MM.1S (cell line): ENCODE results near the gene SDCCAG8.

Source experiments
- DNase-seq: peaks from one replicate; pipeline ENCODE4 v3.0.0-alpha.2; 2015
- H2AFZ ChIP-seq: fragments of 300-600 bp; sonication (generic); 2 replicates; pipeline ENCODE4 v1.6.0; 2016; ENCODE audit warnings: antibody characterized with exemption, low read length
- H3F3A ChIP-seq: fragments of 300-600 bp; sonication (generic); 2 replicates; pipeline ENCODE4 v1.6.1; 2016; ENCODE audit warnings: mild to moderate bottlenecking, antibody characterized with exemption, low read length, moderate library complexity, mixed read lengths; ENCODE audit not compliant: insufficient read depth
- H3K27ac ChIP-seq: fragments of 300-600 bp; sonication (generic); 2 replicates; pipeline ENCODE4 v1.5.1; 2016; ENCODE audit warnings: mild to moderate bottlenecking, low read length
- H3K27me3 ChIP-seq: fragments of 300-600 bp; sonication (generic); replicated peaks from 2 replicates; pipeline ENCODE4 v1.6.0; 2016; ENCODE audit warnings: low read length; ENCODE audit not compliant: insufficient read depth
- H3K36me3 ChIP-seq: fragments of 300-600 bp; sonication (generic); replicated peaks from 2 replicates; pipeline ENCODE4 v1.6.1; 2016; ENCODE audit warnings: mild to moderate bottlenecking, low read length, mixed read lengths; ENCODE audit not compliant: insufficient read depth
- H3K4me1 ChIP-seq: fragments of 300-600 bp; sonication (generic); 2 replicates; pipeline ENCODE4 v1.6.1; 2016; ENCODE audit warnings: low read length, mixed read lengths
- H3K4me2 ChIP-seq: fragments of 300-600 bp; sonication (generic); 2 replicates; pipeline ENCODE4 v1.6.0; 2016; ENCODE audit warnings: low read depth, low read length
- H3K4me3 ChIP-seq: fragments of 300-600 bp; sonication (generic); 2 replicates; pipeline ENCODE4 v1.5.1; 2016; ENCODE audit warnings: low read length, mixed read lengths
- H3K79me2 ChIP-seq: fragments of 300-600 bp; sonication (generic); 2 replicates; pipeline ENCODE4 v1.6.1; 2016; ENCODE audit warnings: mixed run types, low read length, mixed read lengths
- H3K9ac ChIP-seq: fragments of 300-600 bp; sonication (generic); 2 replicates; pipeline ENCODE4 v1.6.1; 2016; ENCODE audit warnings: low read length, mixed read lengths
- H3K9me2 ChIP-seq: fragments of 300-600 bp; sonication (generic); replicated peaks from 2 replicates; pipeline ENCODE4 v1.6.1; 2016; ENCODE audit warnings: mild to moderate bottlenecking, low read length, mixed read lengths; ENCODE audit not compliant: insufficient read depth
- H3K9me3 ChIP-seq: fragments of 300-600 bp; sonication (generic); replicated peaks from 2 replicates; pipeline ENCODE4 v1.6.1; 2016; ENCODE audit warnings: mild to moderate bottlenecking, low read length, mixed read lengths; ENCODE audit not compliant: insufficient read depth
- H4K20me1 ChIP-seq: fragments of 300-600 bp; sonication (generic); 2 replicates; pipeline ENCODE4 v1.6.1; 2016; ENCODE audit warnings: mild to moderate bottlenecking, low read length, moderate library complexity, mixed read lengths; ENCODE audit not compliant: insufficient read depth
- CTCF ChIP-seq: fragments of 300-600 bp; sonication (generic); IDR thresholded peaks from 2 replicates; pipeline ENCODE4 v1.5.1; 2016; ENCODE audit warnings: antibody characterized with exemption, low read length, mixed read lengths
- EZH2 ChIP-seq: fragments of 300-600 bp; sonication (generic); optimal IDR thresholded peaks from 2 replicates; pipeline ENCODE3; 2017; ENCODE audit warnings: low read depth, mild to moderate bottlenecking, antibody characterized with exemption, low read length, mixed read lengths
- EZH2phosphoT487 ChIP-seq: fragments of 300-600 bp; sonication (generic); IDR thresholded peaks from 2 replicates; pipeline ENCODE4 v1.6.1; 2018; ENCODE audit warnings: antibody characterized with exemption, low read length

Gene SDCCAG8

GRCh38 chr1:243432136-243432535, 176.3 kb downstream of the SDCCAG8 start:
- no peaks in the 10 kb centered on the region for H3K9me3 ChIP-seq
- no peak overlapping the region for H3K9ac ChIP-seq
- H3K9me2 ChIP-seq, result no peaks in the 10 kb centered on the region
- TF ChIP-seq EZH2, result no peak
- TF ChIP-seq CTCF, result no peak
- no peak for TF ChIP-seq EZH2phosphoT487
- H3K27ac ChIP-seq, result no peak overlapping the region
- H3F3A ChIP-seq, result no peaks in the 10 kb centered on the region
- no peak overlapping the region for H3K4me2 ChIP-seq
- no peaks in the 10 kb centered on the region for H3K79me2 ChIP-seq
- H2AFZ ChIP-seq, result no peak overlapping the region
- H4K20me1 ChIP-seq, result no peaks in the 10 kb centered on the region
- no peaks in the 10 kb centered on the region for H3K36me3 ChIP-seq
- no peaks in the 10 kb centered on the region for H3K27me3 ChIP-seq
- no peaks in the 10 kb centered on the region for H3K4me1 ChIP-seq
- no peak overlapping the region for H3K4me3 ChIP-seq
- no peak for DNase-seq

- H3K9me2 ChIP-seq, result no peaks in the 10 kb centered on the region
- no peaks in the 10 kb centered on the region for H4K20me1 ChIP-seq
- H3K4me1 ChIP-seq, result no peaks in the 10 kb centered on the region
- H3K9ac ChIP-seq, result no peak overlapping the region
- H3K4me2 ChIP-seq, result no peak overlapping the region
- TF ChIP-seq CTCF (no peak), EZH2phosphoT487 (no peak), EZH2 (no peak)
- H3K9me3 ChIP-seq, result no peaks in the 10 kb centered on the region
- H3K27ac ChIP-seq, result no peak overlapping the region
- no peaks in the 10 kb centered on the region for H3F3A ChIP-seq
- H2AFZ ChIP-seq, result no peak overlapping the region
- DNase-seq, result no peak
- H3K4me3 ChIP-seq, result no peak overlapping the region
- no peaks in the 10 kb centered on the region for H3K27me3 ChIP-seq
- H3K36me3 ChIP-seq, result no peaks in the 10 kb centered on the region
- H3K79me2 ChIP-seq, result no peaks in the 10 kb centered on the region
Observed at GRCh38 chr1:243433737-243434370, 178.0 kb downstream of the SDCCAG8 start.

DNA sequence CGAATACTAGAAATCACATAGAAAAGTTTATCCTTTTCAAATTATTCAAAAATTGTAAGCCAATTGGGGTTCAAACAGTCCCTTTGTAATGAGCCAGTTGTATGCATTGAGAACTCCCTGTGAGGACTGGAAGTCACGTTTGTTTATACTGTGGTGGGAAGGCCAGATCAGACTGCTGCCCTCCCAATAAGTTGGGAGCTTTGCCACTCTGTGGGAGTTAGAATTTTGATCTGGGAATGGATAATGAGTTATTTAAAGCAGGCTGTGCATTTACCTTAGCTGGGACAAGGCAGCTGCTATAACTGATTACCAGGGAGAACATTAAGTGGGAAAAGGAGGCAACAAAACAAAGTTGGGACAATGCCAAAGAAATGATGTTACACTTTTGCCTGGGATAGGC, 178.8 kb downstream of the SDCCAG8 start:
- no peaks in the 10 kb centered on the region for H3K36me3 ChIP-seq
- no peaks in the 10 kb centered on the region for H3F3A ChIP-seq
- H3K4me1 ChIP-seq, result no peaks in the 10 kb centered on the region
- no peaks in the 10 kb centered on the region for H4K20me1 ChIP-seq
- no peaks in the 10 kb centered on the region for H3K79me2 ChIP-seq
- no peak overlapping the region for H2AFZ ChIP-seq
- no peak overlapping the region for H3K4me3 ChIP-seq
- no peak overlapping the region for H3K9ac ChIP-seq
- no peaks in the 10 kb centered on the region for H3K9me3 ChIP-seq
- no peak overlapping the region for H3K27ac ChIP-seq
- H3K4me2 ChIP-seq, result no peak overlapping the region
- no peaks in the 10 kb centered on the region for H3K9me2 ChIP-seq
- no peaks in the 10 kb centered on the region for H3K27me3 ChIP-seq
- no peak for DNase-seq
- TF ChIP-seq EZH2phosphoT487 (no peak), EZH2 (no peak), CTCF (no peak)
